Muscle layer of colon (tissue), 2 donors: ENCODE results near the gene KAZN.

Experiments
- H3K27ac ChIP-seq: one replicate; pipeline ENCODE4 v1.7.0; 2013; ENCODE audit warnings: low read depth, mild to moderate bottlenecking, low read length, moderate library complexity
- H3K27me3 ChIP-seq, 2 donors: one replicate each; pipeline ENCODE4 v1.7.0; 2013; ENCODE audit warnings: low read length in 2 of 2, mild to moderate bottlenecking in 2 of 2; ENCODE audit not compliant: insufficient read depth in 2 of 2, control insufficient read depth in 1 of 2
- H3K36me3 ChIP-seq: one replicate; pipeline ENCODE4 v1.7.0; 2013; ENCODE audit warnings: mild to moderate bottlenecking, low read length; ENCODE audit not compliant: insufficient read depth
- H3K4me1 ChIP-seq: one replicate; pipeline ENCODE4 v1.7.0; 2013; ENCODE audit warnings: mild to moderate bottlenecking, low read length; ENCODE audit not compliant: insufficient read depth
- H3K4me3 ChIP-seq, 2 donors: one replicate each; pipeline ENCODE4 v1.7.0; 2013; ENCODE audit warnings: low read length in 2 of 2, low read depth in 1 of 2, mild to moderate bottlenecking in 1 of 2, moderate library complexity in 1 of 2
- H3K9ac ChIP-seq: one replicate; pipeline ENCODE4 v1.7.0; 2013; ENCODE audit warnings: low read length
- H3K9me3 ChIP-seq: one replicate; pipeline ENCODE4 v1.7.0; 2013; ENCODE audit warnings: mild to moderate bottlenecking, low read length
- donor health status: abdominal sarcoma.
- donor health status: Adenocarcinoma of cecum.

KAZN gene

GRCh38 chr1:15151871-15152270, 553.4 kb downstream of the KAZN start:
- H3K9ac ChIP-seq: no peak overlapping the region
- H3K27ac ChIP-seq: peak overlapping the region; percentile 95
- H3K4me1 ChIP-seq: peaks cover 36% of the 10 kb centered on the region
- H3K9me3 ChIP-seq: no peaks in the 10 kb centered on the region
- no peaks in the 10 kb centered on the region for H3K36me3 ChIP-seq
- peak overlapping the region in 1 of 2 donors; percentile 70 for H3K4me3 ChIP-seq
- H3K27me3 ChIP-seq: no peaks in the 10 kb centered on the region

GRCh38 chr1:15152318-15153183, 554.1 kb downstream of the KAZN start:
- peak overlapping the region; percentile 95 for H3K27ac ChIP-seq
- peaks cover 35% of the 10 kb centered on the region for H3K4me1 ChIP-seq
- H3K9ac ChIP-seq: peak overlapping the region; percentile 74

GRCh38 chr1:15153184-15153841, 554.8 kb downstream of the KAZN start, which contains the start of gene TMEM51:
TMEM51 (plus strand) TSS chr1:15153747; CDS start chr1:15215088, 61,341 bp downstream.
- peak within 1 kb of the TSS; percentile 74 for H3K9ac ChIP-seq
- peak within 1 kb of the TSS; percentile 35 to 70 for H3K4me3 ChIP-seq
- H3K27me3 ChIP-seq: no peaks in the 10 kb centered on the region
- no peaks in the 10 kb centered on the region for H3K36me3 ChIP-seq
- peaks cover 41% of the 10 kb centered on the region for H3K4me1 ChIP-seq
- peak within 1 kb of the TSS; percentile 95 for H3K27ac ChIP-seq
- no peaks in the 10 kb centered on the region for H3K9me3 ChIP-seq

More at GRCh38 chr1:15152318-15153183, 554.1 kb downstream of the KAZN start:
- Histone ChIP-seq H3K9me3 (no peaks in the 10 kb centered on the region), H3K4me3 (peak overlapping the region; percentile 35 to 70), H3K36me3 (no peaks in the 10 kb centered on the region), H3K27me3 (no peaks in the 10 kb centered on the region)

- H3K27ac ChIP-seq: peak overlapping the region; percentile 95
These were observed 555.5 kb downstream of the KAZN start for GRCh38 chr1:15153842-15154479.

GRCh38 chr1:15154480-15155036, 556.1 kb downstream of the KAZN start:
- no peaks in the 10 kb centered on the region for H3K9me3 ChIP-seq
- peak overlapping the region; percentile 95 for H3K27ac ChIP-seq
- H3K36me3 ChIP-seq: no peaks in the 10 kb centered on the region
- H3K4me1 ChIP-seq: peaks cover 53% of the 10 kb centered on the region
- H3K9ac ChIP-seq: peak overlapping the region; percentile 72
- no peaks in the 10 kb centered on the region for H3K27me3 ChIP-seq
- peak overlapping the region; percentile 35 to 70 for H3K4me3 ChIP-seq

More at GRCh38 chr1:15153842-15154479, 555.5 kb downstream of the KAZN start:
- Histone ChIP-seq H3K36me3 (no peaks in the 10 kb centered on the region), H3K4me3 (peak overlapping the region; percentile 35 to 70), H3K4me1 (peaks cover 48% of the 10 kb centered on the region), H3K9ac (peak overlapping the region; percentile 72), H3K9me3 (no peaks in the 10 kb centered on the region), H3K27me3 (no peaks in the 10 kb centered on the region)

- peak overlapping the region; percentile 95 for H3K27ac ChIP-seq
- no peak overlapping the region for H3K9ac ChIP-seq
These were observed 556.7 kb downstream of the KAZN start for GRCh38 chr1:15155191-15155590.

GRCh38 chr1:15155888-15156741, 557.6 kb downstream of the KAZN start:
- no peaks in the 10 kb centered on the region for H3K27me3 ChIP-seq
- peak overlapping the region; percentile 8 to 70 for H3K4me3 ChIP-seq
- H3K9ac ChIP-seq: no peak overlapping the region
- H3K27ac ChIP-seq: peak overlapping the region; percentile 95
- H3K9me3 ChIP-seq: no peaks in the 10 kb centered on the region
- H3K36me3 ChIP-seq: no peaks in the 10 kb centered on the region
- H3K4me1 ChIP-seq: peaks cover 58% of the 10 kb centered on the region

More at GRCh38 chr1:15155191-15155590, 556.7 kb downstream of the KAZN start:
- Histone ChIP-seq H3K4me1 (peaks cover 59% of the 10 kb centered on the region), H3K36me3 (no peaks in the 10 kb centered on the region), H3K9me3 (no peaks in the 10 kb centered on the region), H3K27me3 (no peaks in the 10 kb centered on the region), H3K4me3 (peak overlapping the region; percentile 35 to 70)

- Histone ChIP-seq H3K36me3 (no peaks in the 10 kb centered on the region), H3K4me3 (peak overlapping the region in 1 of 2 donors; percentile 12), H3K9me3 (no peaks in the 10 kb centered on the region), H3K27ac (peak overlapping the region; percentile 95), H3K27me3 (no peaks in the 10 kb centered on the region), H3K9ac (no peak overlapping the region), H3K4me1 (peaks cover 51% of the 10 kb centered on the region)
These were observed 558.4 kb downstream of the KAZN start for GRCh38 chr1:15156807-15157380.

GRCh38 chr1:15157524-15158399, 559.3 kb downstream of the KAZN start:
- Histone ChIP-seq H3K4me1 (peaks cover 47% of the 10 kb centered on the region), H3K36me3 (no peaks in the 10 kb centered on the region), H3K9ac (no peak overlapping the region), H3K27ac (peak overlapping the region; percentile 95), H3K9me3 (no peaks in the 10 kb centered on the region), H3K4me3 (no peak overlapping the region), H3K27me3 (no peaks in the 10 kb centered on the region)
